SK-N-SH treated with all-trans-retinoic acid at 6 μM for 48 hours (cell line): ENCODE measurements around the gene ESPL1.

Source experiments
- ATAC-seq: fragments of 200-7000 bp; cut with Tn5 transposase; 3 replicates; pipeline ENCODE4 v1.9.1; 2020; ENCODE audit warnings: mild to moderate bottlenecking, moderate library complexity
- ARNTL ChIP-seq: fragments of 450-650 bp; formaldehyde crosslinking; IDR thresholded peaks from 2 replicates; pipeline ENCODE4 v1.5.0; 2020; ENCODE audit warnings: low read depth, mild to moderate bottlenecking, moderate library complexity, borderline replicate concordance
- BACH2 ChIP-seq: fragments of 250-450 bp; sonication (Bioruptor Pico); IDR thresholded peaks from 2 replicates; pipeline ENCODE4 v1.9.0; 2021; ENCODE audit warnings: mild to moderate bottlenecking, borderline replicate concordance
- CSRNP3 ChIP-seq: fragments of 250-450 bp; sonication (Bioruptor Pico); IDR thresholded peaks from 2 replicates; pipeline ENCODE4 v1.5.1; 2021; ENCODE audit warnings: mild to moderate bottlenecking, moderate library complexity
- ESRRG ChIP-seq: fragments of 250-450 bp; sonication (Bioruptor Pico); IDR thresholded peaks from 2 replicates; pipeline ENCODE4 v1.6.1; 2021; ENCODE audit warnings: mild to moderate bottlenecking
- GLIS3 ChIP-seq: fragments of 250-450 bp; sonication (Bioruptor Pico); IDR thresholded peaks from 2 replicates; pipeline ENCODE4 v1.5.0; 2020; ENCODE audit warnings: mild to moderate bottlenecking, moderate library complexity
- ISL1 ChIP-seq: fragments of 250-450 bp; sonication (Bioruptor Pico); IDR thresholded peaks from 2 replicates; pipeline ENCODE4 v2.1.2; 2022; ENCODE audit warnings: mild to moderate bottlenecking, moderate library complexity
- OSR1 ChIP-seq: fragments of 250-450 bp; sonication (Bioruptor Pico); IDR thresholded peaks from 2 replicates; pipeline ENCODE4 v1.8.0; 2022; ENCODE audit warnings: moderate library complexity, mild to moderate bottlenecking, inconsistent platforms
- POU6F1 ChIP-seq: fragments of 250-450 bp; sonication (Bioruptor Pico); IDR thresholded peaks from 2 replicates; pipeline ENCODE4 v1.8.0; 2021; ENCODE audit warnings: low read depth, mild to moderate bottlenecking, moderate library complexity, borderline replicate concordance
- PPARA ChIP-seq: fragments of 250-450 bp; sonication (Bioruptor Pico); IDR thresholded peaks from 2 replicates; pipeline ENCODE4 v1.5.0; 2020; ENCODE audit warnings: mild to moderate bottlenecking, borderline replicate concordance
- RARB ChIP-seq: fragments of 250-450 bp; sonication (Bioruptor Pico); IDR thresholded peaks from 2 replicates; pipeline ENCODE4 v1.8.0; 2021; ENCODE audit warnings: mild to moderate bottlenecking, moderate library complexity
- SNAI2 ChIP-seq: fragments of 250-450 bp; sonication (Bioruptor Pico); IDR thresholded peaks from 2 replicates; pipeline ENCODE4 v1.5.0; 2020; ENCODE audit warnings: mild to moderate bottlenecking, moderate library complexity
- TCF4 ChIP-seq: fragments of 250-450 bp; sonication (Bioruptor Pico); IDR thresholded peaks from 2 replicates; pipeline ENCODE4 v1.8.0; 2021; ENCODE audit warnings: mild to moderate bottlenecking, moderate library complexity, borderline replicate concordance
- TOX ChIP-seq: fragments of 250-450 bp; sonication (Bioruptor Pico); IDR thresholded peaks from 2 replicates; pipeline ENCODE4 v1.8.0; 2021; ENCODE audit warnings: mild to moderate bottlenecking, moderate library complexity, borderline replicate concordance
- TSHZ2 ChIP-seq: fragments of 250-450 bp; sonication (Bioruptor Pico); IDR thresholded peaks from 2 replicates; pipeline ENCODE4 v1.5.0; 2020; ENCODE audit warnings: mild to moderate bottlenecking, moderate library complexity
- ZC3H10 ChIP-seq: fragments of 250-450 bp; sonication (Bioruptor Pico); IDR thresholded peaks from 2 replicates; pipeline ENCODE4 v1.5.1; 2021; ENCODE audit warnings: mild to moderate bottlenecking, moderate library complexity
- ZFP3 ChIP-seq: fragments of 250-450 bp; sonication (Bioruptor Pico); IDR thresholded peaks from 2 replicates; pipeline ENCODE4 v1.5.0; 2020; ENCODE audit warnings: mild to moderate bottlenecking, moderate library complexity
- ZNF565 ChIP-seq: fragments of 450-650 bp; formaldehyde crosslinking; conservative IDR thresholded peaks from 2 replicates; pipeline ENCODE4 v1.5.0; 2020; ENCODE audit warnings: low read depth, mild to moderate bottlenecking, moderate library complexity
- ZNF70 ChIP-seq: fragments of 450-650 bp; formaldehyde crosslinking; IDR thresholded peaks from 2 replicates; pipeline ENCODE4 v1.5.0; 2020; ENCODE audit warnings: mild to moderate bottlenecking, moderate library complexity
- ZNF8 ChIP-seq: fragments of 450-650 bp; formaldehyde crosslinking; IDR thresholded peaks from 2 replicates; pipeline ENCODE4 v1.5.0; 2020; ENCODE audit warnings: mild to moderate bottlenecking, moderate library complexity
- TF ChIP-seq, protein P1 (sequence below): fragments of 250-450 bp; sonication (Bioruptor Pico); IDR thresholded peaks from 2 replicates; pipeline ENCODE4 v1.8.0; 2020; ENCODE audit warnings: mild to moderate bottlenecking, moderate library complexity, borderline replicate concordance
- TF ChIP-seq, protein P2 (sequence below): fragments of 250-450 bp; sonication (Bioruptor Pico); IDR thresholded peaks from 2 replicates; pipeline ENCODE4 v1.5.1; 2020; ENCODE audit warnings: low read depth, mild to moderate bottlenecking, moderate library complexity

Gene ESPL1

GRCh38 chr12:53300187-53300586, 32.1 kb downstream of the ESPL1 start (continued):
- TF ChIP-seq CSRNP3 (CRISPR knock-in tag) (no peak), BACH2 (CRISPR knock-in tag) (no peak), GLIS3 (CRISPR knock-in tag) (no peak), PPARA (CRISPR knock-in tag) (no peak), ZC3H10 (CRISPR knock-in tag) (no peak)

DNA sequence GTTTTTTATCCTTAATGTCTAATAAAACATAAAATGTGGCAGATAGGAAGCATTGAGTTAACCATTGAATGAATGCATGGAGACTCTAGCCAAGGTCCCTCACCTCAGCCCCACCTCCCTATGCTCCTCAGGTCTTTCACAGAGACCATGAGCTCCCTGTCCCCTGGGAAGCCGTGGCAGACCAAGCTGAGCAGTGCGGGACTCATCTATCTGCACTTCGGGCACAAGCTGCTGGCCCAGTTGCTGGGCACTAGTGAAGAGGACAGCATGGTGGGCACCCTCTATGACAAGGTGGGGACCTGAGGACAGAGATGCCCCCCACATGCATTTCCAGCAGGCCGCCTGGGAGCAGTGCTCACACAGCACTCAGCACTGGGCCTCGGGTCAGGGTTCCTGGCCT, 34.8 kb downstream of the ESPL1 start:
- TF ChIP-seq POU6F1 (CRISPR knock-in tag), result no peak
- TF ChIP-seq CSRNP3 (CRISPR knock-in tag), result no peak
- no peak for TF ChIP-seq PPARA (CRISPR knock-in tag)
- TF ChIP-seq TOX (CRISPR knock-in tag), result no peak
- no peak for TF ChIP-seq ARNTL (CRISPR knock-in tag)
- TF ChIP-seq ZFP3 (CRISPR knock-in tag), result no peak
- no peak for TF ChIP-seq OSR1 (CRISPR knock-in tag)
- no peak for TF ChIP-seq ISL1 (CRISPR knock-in tag)
- TF ChIP-seq, protein P1, sequence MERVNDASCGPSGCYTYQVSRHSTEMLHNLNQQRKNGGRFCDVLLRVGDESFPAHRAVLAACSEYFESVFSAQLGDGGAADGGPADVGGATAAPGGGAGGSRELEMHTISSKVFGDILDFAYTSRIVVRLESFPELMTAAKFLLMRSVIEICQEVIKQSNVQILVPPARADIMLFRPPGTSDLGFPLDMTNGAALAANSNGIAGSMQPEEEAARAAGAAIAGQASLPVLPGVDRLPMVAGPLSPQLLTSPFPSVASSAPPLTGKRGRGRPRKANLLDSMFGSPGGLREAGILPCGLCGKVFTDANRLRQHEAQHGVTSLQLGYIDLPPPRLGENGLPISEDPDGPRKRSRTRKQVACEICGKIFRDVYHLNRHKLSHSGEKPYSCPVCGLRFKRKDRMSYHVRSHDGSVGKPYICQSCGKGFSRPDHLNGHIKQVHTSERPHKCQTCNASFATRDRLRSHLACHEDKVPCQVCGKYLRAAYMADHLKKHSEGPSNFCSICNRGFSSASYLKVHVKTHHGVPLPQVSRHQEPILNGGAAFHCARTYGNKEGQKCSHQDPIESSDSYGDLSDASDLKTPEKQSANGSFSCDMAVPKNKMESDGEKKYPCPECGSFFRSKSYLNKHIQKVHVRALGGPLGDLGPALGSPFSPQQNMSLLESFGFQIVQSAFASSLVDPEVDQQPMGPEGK (CRISPR knock-in tag), result no peak
- TF ChIP-seq RARB (CRISPR knock-in tag), result no peak
- TF ChIP-seq ZNF565 (CRISPR knock-in tag), result no peak
- TF ChIP-seq TCF4 (CRISPR knock-in tag), result no peak
- no peak for TF ChIP-seq SNAI2
- TF ChIP-seq ESRRG, result no peak
- TF ChIP-seq, all 23 proteins: peak for 0
- no peak for ATAC-seq

DNA sequence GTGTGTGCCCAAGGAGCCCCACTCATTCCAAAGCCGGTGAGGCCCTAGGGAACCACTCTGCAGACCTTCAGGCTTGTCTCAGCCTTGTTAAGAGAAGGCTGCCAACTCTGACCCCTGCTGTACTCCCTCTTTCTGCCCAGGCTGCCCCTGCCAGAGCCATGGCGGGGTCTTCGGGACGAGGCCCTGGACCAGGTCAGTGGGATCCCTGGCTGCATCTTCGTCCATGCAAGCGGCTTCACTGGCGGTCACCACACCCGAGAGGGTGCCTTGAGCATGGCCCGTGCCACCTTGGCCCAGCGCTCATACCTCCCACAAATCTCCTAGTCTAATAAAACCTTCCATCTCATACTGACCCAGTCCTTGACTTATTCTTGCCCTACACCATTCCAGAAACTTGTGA, 38.7 kb downstream of the ESPL1 start:
- ATAC-seq, result no peak
- TF ChIP-seq SNAI2 (no peak), PPARA (CRISPR knock-in tag) (no peak), ZC3H10 (CRISPR knock-in tag) (no peak), ZNF565 (CRISPR knock-in tag) (no peak), OSR1 (CRISPR knock-in tag) (no peak), TCF4 (CRISPR knock-in tag) (no peak), TOX (CRISPR knock-in tag) (no peak), ISL1 (CRISPR knock-in tag) (no peak), ZNF70 (no peak), RARB (CRISPR knock-in tag) (no peak), TSHZ2 (no peak), ZFP3 (CRISPR knock-in tag) (no peak), GLIS3 (CRISPR knock-in tag) (no peak), CSRNP3 (CRISPR knock-in tag) (no peak), ZNF8 (no peak)
- TF ChIP-seq, protein P2, sequence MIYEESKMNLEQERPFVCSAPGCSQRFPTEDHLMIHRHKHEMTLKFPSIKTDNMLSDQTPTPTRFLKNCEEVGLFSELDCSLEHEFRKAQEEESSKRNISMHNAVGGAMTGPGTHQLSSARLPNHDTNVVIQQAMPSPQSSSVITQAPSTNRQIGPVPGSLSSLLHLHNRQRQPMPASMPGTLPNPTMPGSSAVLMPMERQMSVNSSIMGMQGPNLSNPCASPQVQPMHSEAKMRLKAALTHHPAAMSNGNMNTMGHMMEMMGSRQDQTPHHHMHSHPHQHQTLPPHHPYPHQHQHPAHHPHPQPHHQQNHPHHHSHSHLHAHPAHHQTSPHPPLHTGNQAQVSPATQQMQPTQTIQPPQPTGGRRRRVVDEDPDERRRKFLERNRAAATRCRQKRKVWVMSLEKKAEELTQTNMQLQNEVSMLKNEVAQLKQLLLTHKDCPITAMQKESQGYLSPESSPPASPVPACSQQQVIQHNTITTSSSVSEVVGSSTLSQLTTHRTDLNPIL (CRISPR knock-in tag), result no peak
- TF ChIP-seq, protein P1 (CRISPR knock-in tag), result no peak
